K562 (cell line): ENCODE data around the gene PEX7. TPM values are rescaled to one million over a fixed set of nuclear protein-coding genes. Genes with fewer than 3 reads are reported as not detected.
A peak's percentile ranks its signal among the peaks of the same experiment; 100 is the strongest.

Source experiments
- BRF2 ChIP-seq: IDR thresholded peaks from 3 replicates; pipeline ENCODE4 v1.6.1; 2011; ENCODE audit warnings: borderline replicate concordance, mild to moderate bottlenecking; ENCODE audit not compliant: insufficient read length, insufficient read depth
- EHMT2 ChIP-seq: fragments of 450-650 bp; IDR thresholded peaks from 2 replicates; pipeline ENCODE4 v1.6.1; 2018; ENCODE audit warnings: antibody characterized with exemption
- ELF1 ChIP-seq: fragments of 200-800 bp; sonication (Bioruptor generic); IDR thresholded peaks from 2 replicates; pipeline ENCODE4 v1.6.1; 2016; ENCODE audit warnings: missing genetic modification characterization, missing compliant biosample characterization
- ETS2 ChIP-seq: IDR thresholded peaks from 2 replicates; pipeline ENCODE4 v1.6.1; 2016; ENCODE audit warnings: borderline replicate concordance, missing genetic modification characterization, mild to moderate bottlenecking, moderate library complexity, missing compliant biosample characterization; ENCODE audit not compliant: poor library complexity, severe bottlenecking
- FOS ChIP-seq: IDR thresholded peaks from 3 replicates; pipeline ENCODE4 v1.6.1; 2011; ENCODE audit not compliant: insufficient read length; ENCODE audit errors: extremely low read depth
- GATAD2B ChIP-seq: fragments of 450-650 bp; IDR thresholded peaks from 2 replicates; pipeline ENCODE4 v1.6.1; 2017; ENCODE audit warnings: mild to moderate bottlenecking, borderline replicate concordance
- HMGN3 ChIP-seq: IDR thresholded peaks from 2 replicates; pipeline ENCODE4 v1.6.1; 2011; ENCODE audit warnings: borderline replicate concordance, low read depth, mild to moderate bottlenecking, mixed read lengths, low read length; ENCODE audit not compliant: insufficient read length; ENCODE audit errors: extremely low read depth
- HNRNPUL1 ChIP-seq: fragments of 200-400 bp; formaldehyde crosslinking; IDR thresholded peaks from 2 replicates; pipeline ENCODE4 v1.6.1; 2017; ENCODE audit warnings: low read length
- HSF4 ChIP-seq: fragments of 250-450 bp; sonication (Bioruptor Pico); IDR thresholded peaks from 2 replicates; pipeline ENCODE4 v2.1.2; 2022; ENCODE audit warnings: mild to moderate bottlenecking, moderate library complexity, borderline replicate concordance
- KAT2B ChIP-seq: IDR thresholded peaks from one replicate; pipeline ENCODE4 v1.6.1; 2012; ENCODE audit warnings: low read depth, mild to moderate bottlenecking, control low read depth, inconsistent platforms, low read length, moderate library complexity
- L3MBTL2 ChIP-seq: fragments of 450-650 bp; IDR thresholded peaks from 2 replicates; pipeline ENCODE4 v1.6.1; 2016; ENCODE audit warnings: mild to moderate bottlenecking, moderate library complexity
- MAZ ChIP-seq, 2 experiments: fragments of 450-650 bp in 1 of 2; sonication (generic) in 1 of 2; formaldehyde crosslinking; IDR thresholded peaks in 1 of 2; conservative IDR thresholded peaks in 1 of 2; 2 replicates each; pipeline versions ENCODE4 v1.4.0 to v1.5.0; 2020; ENCODE audit warnings: mild to moderate bottlenecking in 1 of 2, missing genetic modification reagents in 1 of 2
- POLR2AphosphoS2 ChIP-seq: IDR thresholded peaks from 2 replicates; pipeline ENCODE4 v1.6.1; 2012; ENCODE audit warnings: low read length, improper control_type of control experiment
- POLR2AphosphoS5 ChIP-seq: IDR thresholded peaks from 2 replicates; pipeline ENCODE4 v1.6.1; 2011; ENCODE audit warnings: mild to moderate bottlenecking, low read depth, low read length, moderate library complexity; ENCODE audit not compliant: control insufficient read depth, insufficient read depth
- POLR3G ChIP-seq: IDR thresholded peaks from 2 replicates; pipeline ENCODE4 v1.6.1; 2011; ENCODE audit not compliant: insufficient read length, insufficient replicate concordance; ENCODE audit errors: extremely low read depth
- SMAD1 ChIP-seq: fragments of 150-350 bp; IDR thresholded peaks from 2 replicates; pipeline ENCODE4 v1.6.1; 2014; ENCODE audit warnings: low read length, low read depth; ENCODE audit not compliant: partially characterized antibody
- SREBF1 ChIP-seq: fragments of 150-350 bp; IDR thresholded peaks from 2 replicates; pipeline ENCODE4 v1.6.1; 2014; ENCODE audit warnings: antibody characterized with exemption, low read depth, low read length, borderline replicate concordance
- YY1 ChIP-seq, 3 experiments: IDR thresholded peaks; 2 replicates each; pipeline ENCODE4 v1.6.1; 2011; ENCODE audit warnings: low read length in 2 of 3, mild to moderate bottlenecking in 2 of 3, moderate library complexity in 2 of 3, borderline replicate concordance in 1 of 3, control low read depth in 1 of 3, low read depth in 1 of 3; ENCODE audit not compliant: insufficient read depth in 3 of 3, insufficient replicate concordance in 2 of 3, control insufficient read depth in 1 of 3, insufficient read length in 1 of 3; ENCODE audit errors: extremely low read depth in 1 of 3
- ZBED1 ChIP-seq: IDR thresholded peaks from 2 replicates; pipeline ENCODE4 v1.6.1; 2014
- ZNF408 ChIP-seq: fragments of 250-450 bp; sonication (Bioruptor Pico); IDR thresholded peaks from 2 replicates; pipeline ENCODE4 v1.4.0; 2020; ENCODE audit warnings: low read depth, mild to moderate bottlenecking, moderate library complexity
- ZNF507 ChIP-seq: conservative IDR thresholded peaks from 2 replicates; pipeline ENCODE4 v1.6.1; 2017; ENCODE audit warnings: missing genetic modification characterization, missing compliant biosample characterization
- polyA plus RNA-seq, 8 experiments: library from polyadenylated mRNA; depleted of rRNA in 4 of 8; stranded (reverse) in 5 of 8; unstranded in 3 of 8; fragments of >200 nt; fragmentation: Nextera tagmentation in 2 of 8; fragmentation: Illumina TruSeq in 1 of 8; extraction: Ambion mirVana in 2 of 8; extraction: Trizol in 1 of 8; gene quantifications; 2 replicates each; pipeline versions ENCODE4 v1.2.1 to v1.2.3, GENCODE V29; 2011 to 2014; ENCODE audit warnings: inconsistent platforms in 1 of 8, missing spikeins in 1 of 8
- total RNA-seq, 7 experiments: library from RNA; depleted of rRNA in 6 of 7; stranded (reverse); fragments of >200 nt in 6 of 7; fragmentation: Illumina TruSeq in 2 of 7; extraction: Trizol in 2 of 7; gene quantifications; 2 replicates each; pipeline versions ENCODE4 v1.2.1 to v1.2.3, GENCODE V29; 2011 to 2021; ENCODE audit warnings: low replicate concordance in 1 of 7
- TF ChIP-seq, protein P1 (sequence below), 2 experiments: IDR thresholded peaks; 2 replicates each; pipeline ENCODE4 v1.6.1; 2011; ENCODE audit warnings: borderline replicate concordance in 1 of 2, control low read depth in 1 of 2, low read depth in 1 of 2, low read length in 1 of 2, mild to moderate bottlenecking in 1 of 2, mixed read lengths in 1 of 2, moderate library complexity in 1 of 2; ENCODE audit not compliant: insufficient read depth in 1 of 2, insufficient read length in 1 of 2, poor library complexity in 1 of 2, severe bottlenecking in 1 of 2; ENCODE audit errors: extremely low read depth in 1 of 2
- TF ChIP-seq, protein P2 (sequence below): fragments of 450-650 bp; formaldehyde crosslinking; IDR thresholded peaks from 2 replicates; pipeline ENCODE4 v1.4.0; 2020; ENCODE audit warnings: mild to moderate bottlenecking

PEX7 gene
- total and polyA plus RNA-seq, 9 of the 15 experiments (the other 6 are each of a cell fraction or from before 2014, with no cell fraction given) = 1.6 to 12.9 (median 9.1) TPM

- TF ChIP-seq YY1 (IDR thresholded peaks at IDR 0.05; ENCODE audit: borderline replicate concordance in 1 of 3, control insufficient read depth in 1 of 3, extremely low read depth in 1 of 3, insufficient read depth in 3 of 3, insufficient read length in 1 of 3, insufficient replicate concordance in 2 of 3, low read depth in 1 of 3, low read length in 2 of 3) = peak; percentile 62 to 98 (median 96)
- TF ChIP-seq HSF4 (CRISPR knock-in tag) = no peak
- no peak for TF ChIP-seq SREBF1
- TF ChIP-seq HMGN3 = peak; percentile 48
- no peak for TF ChIP-seq ETS2 (tag)
- TF ChIP-seq KAT2B = no peak
- TF ChIP-seq GATAD2B = peak; percentile 80
- TF ChIP-seq BRF2 = no peak
- TF ChIP-seq, protein P1, sequence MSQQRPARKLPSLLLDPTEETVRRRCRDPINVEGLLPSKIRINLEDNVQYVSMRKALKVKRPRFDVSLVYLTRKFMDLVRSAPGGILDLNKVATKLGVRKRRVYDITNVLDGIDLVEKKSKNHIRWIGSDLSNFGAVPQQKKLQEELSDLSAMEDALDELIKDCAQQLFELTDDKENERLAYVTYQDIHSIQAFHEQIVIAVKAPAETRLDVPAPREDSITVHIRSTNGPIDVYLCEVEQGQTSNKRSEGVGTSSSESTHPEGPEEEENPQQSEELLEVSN (IDR thresholded peaks at IDR 0.05; ENCODE audit: borderline replicate concordance in 1 of 2, extremely low read depth in 1 of 2, insufficient read depth in 1 of 2, insufficient read length in 1 of 2, low read depth in 1 of 2, low read length in 1 of 2, poor library complexity in 1 of 2, severe bottlenecking in 1 of 2) = peak; percentile 33 to 72
- no peak for TF ChIP-seq ZNF507
- TF ChIP-seq ZNF408 (CRISPR knock-in tag) = no peak
- TF ChIP-seq, protein P2, sequence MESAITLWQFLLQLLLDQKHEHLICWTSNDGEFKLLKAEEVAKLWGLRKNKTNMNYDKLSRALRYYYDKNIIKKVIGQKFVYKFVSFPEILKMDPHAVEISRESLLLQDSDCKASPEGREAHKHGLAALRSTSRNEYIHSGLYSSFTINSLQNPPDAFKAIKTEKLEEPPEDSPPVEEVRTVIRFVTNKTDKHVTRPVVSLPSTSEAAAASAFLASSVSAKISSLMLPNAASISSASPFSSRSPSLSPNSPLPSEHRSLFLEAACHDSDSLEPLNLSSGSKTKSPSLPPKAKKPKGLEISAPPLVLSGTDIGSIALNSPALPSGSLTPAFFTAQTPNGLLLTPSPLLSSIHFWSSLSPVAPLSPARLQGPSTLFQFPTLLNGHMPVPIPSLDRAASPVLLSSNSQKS (CRISPR knock-in tag) = no peak
- TF ChIP-seq ELF1 (tag) = peak; percentile 87
- TF ChIP-seq EHMT2 = peak; percentile 83
- TF ChIP-seq SMAD1 = peak; percentile 66
- TF ChIP-seq MAZ (CRISPR knock-in tag; conservative IDR thresholded peaks at IDR 0.05 in 1 of 2, IDR thresholded peaks at IDR 0.05 in 1 of 2) = peak; percentile 58 to 92
- TF ChIP-seq L3MBTL2 = peak; percentile 88
- TF ChIP-seq POLR3G = no peak
- TF ChIP-seq POLR2AphosphoS5 = peak; percentile 71; the same call in 1 of the 2 replicates
- TF ChIP-seq POLR2AphosphoS2 = no peak
- TF ChIP-seq ZBED1 = no peak
- TF ChIP-seq HNRNPUL1 = no peak
- TF ChIP-seq FOS = peak; percentile 66
Observed at GRCh38 chr6:136822376-136823127, at the start of gene PEX7 (continued).
